ENCODE data around the gene BLACAT1.

The BLACAT1 gene

DNA sequence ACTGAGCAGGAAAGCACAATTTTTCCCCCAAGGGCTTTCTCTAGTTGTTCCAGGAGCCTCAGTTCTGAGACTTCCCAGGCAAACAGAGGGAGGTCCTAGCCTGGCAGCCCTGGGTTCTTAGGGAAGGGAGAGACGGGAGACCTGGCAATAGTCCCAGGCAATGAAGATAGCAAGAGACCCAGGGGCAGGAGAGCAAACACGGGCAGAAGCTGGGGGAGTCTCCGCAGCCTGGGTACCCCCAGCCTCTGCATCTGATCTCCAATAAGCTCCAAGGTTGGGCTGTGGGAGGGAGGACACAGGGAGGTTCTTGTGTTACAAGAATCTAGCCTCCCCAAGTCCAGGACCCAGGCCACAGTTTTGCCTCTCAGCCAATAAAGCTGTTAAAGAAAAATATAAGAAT is 2.4 kb downstream of the BLACAT1 start:
- no peak for DNase-seq (ENCODE audit: low read depth)

- no peak for DNase-seq (ENCODE audit: low read depth)
Observed at GRCh38 chr1:205452933-205453332, 2.9 kb downstream of the BLACAT1 start.

- no peak for DNase-seq (ENCODE audit: low read depth)
Observed at GRCh38 chr1:205452364-205452763, 3.5 kb downstream of the BLACAT1 start.

GRCh38 chr1:205451759-205452164 is 4.1 kb downstream of the BLACAT1 start:
- no peak for DNase-seq (ENCODE audit: low read depth)

GRCh38 chr1:205451202-205451601 is 4.6 kb downstream of the BLACAT1 start:
- no peak for DNase-seq (ENCODE audit: low read depth)

- no peak for DNase-seq (ENCODE audit: low read depth)
Observed at GRCh38 chr1:205450448-205450847, 5.4 kb downstream of the BLACAT1 start.

GRCh38 chr1:205449750-205450443 is 5.9 kb downstream of the BLACAT1 start:
- no peak for DNase-seq (ENCODE audit: low read depth)

GRCh38 chr1:205449254-205449749 is 6.5 kb downstream of the BLACAT1 start:
- DNase-seq (ENCODE audit: low read depth) = no peak

- no peak for DNase-seq (ENCODE audit: low read depth)
Observed at GRCh38 chr1:205448540-205449253, 7.1 kb downstream of the BLACAT1 start.

- DNase-seq (ENCODE audit: low read depth) = no peak
Observed at GRCh38 chr1:205447457-205448341, 8.1 kb downstream of the BLACAT1 start.

GRCh38 chr1:205446828-205447227 is 9.0 kb downstream of the BLACAT1 start:
- DNase-seq (ENCODE audit: low read depth) = no peak

GRCh38 chr1:205445646-205445935 is 10.3 kb downstream of the BLACAT1 start:
- DNase-seq (ENCODE audit: low read depth) = no peak

GRCh38 chr1:205444931-205445645 is 10.8 kb downstream of the BLACAT1 start:
- DNase-seq (ENCODE audit: low read depth) = no peak

GRCh38 chr1:205444300-205444930 is 11.4 kb downstream of the BLACAT1 start:
- DNase-seq (ENCODE audit: low read depth) = no peak

GRCh38 chr1:205443585-205444299 is 12.1 kb downstream of the BLACAT1 start:
- DNase-seq (ENCODE audit: low read depth) = no peak

GRCh38 chr1:205442051-205442725 is 13.7 kb downstream of the BLACAT1 start:
- DNase-seq (ENCODE audit: low read depth) = no peak

DNA sequence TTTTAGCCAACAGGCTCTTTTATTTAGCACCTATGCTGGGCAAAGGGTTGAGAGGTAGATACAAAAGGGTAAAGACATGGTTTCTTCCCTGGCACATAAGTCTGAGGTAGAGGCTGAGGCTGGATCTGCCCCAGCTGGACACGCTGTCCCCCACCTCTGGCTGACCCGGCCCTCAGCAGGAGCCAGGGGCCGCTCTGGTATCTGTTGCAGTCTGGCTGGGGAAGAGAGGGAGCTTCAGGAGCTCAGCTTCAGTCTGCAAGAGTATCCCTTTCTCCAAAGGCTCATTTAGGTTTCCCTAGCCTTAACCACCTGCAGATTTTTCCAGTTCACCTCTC is 14.2 kb downstream of the BLACAT1 start:
- DNase-seq (ENCODE audit: low read depth) = no peak

- no peak for DNase-seq (ENCODE audit: low read depth)
Observed at GRCh38 chr1:205441318-205441633, 14.6 kb downstream of the BLACAT1 start.

DNA sequence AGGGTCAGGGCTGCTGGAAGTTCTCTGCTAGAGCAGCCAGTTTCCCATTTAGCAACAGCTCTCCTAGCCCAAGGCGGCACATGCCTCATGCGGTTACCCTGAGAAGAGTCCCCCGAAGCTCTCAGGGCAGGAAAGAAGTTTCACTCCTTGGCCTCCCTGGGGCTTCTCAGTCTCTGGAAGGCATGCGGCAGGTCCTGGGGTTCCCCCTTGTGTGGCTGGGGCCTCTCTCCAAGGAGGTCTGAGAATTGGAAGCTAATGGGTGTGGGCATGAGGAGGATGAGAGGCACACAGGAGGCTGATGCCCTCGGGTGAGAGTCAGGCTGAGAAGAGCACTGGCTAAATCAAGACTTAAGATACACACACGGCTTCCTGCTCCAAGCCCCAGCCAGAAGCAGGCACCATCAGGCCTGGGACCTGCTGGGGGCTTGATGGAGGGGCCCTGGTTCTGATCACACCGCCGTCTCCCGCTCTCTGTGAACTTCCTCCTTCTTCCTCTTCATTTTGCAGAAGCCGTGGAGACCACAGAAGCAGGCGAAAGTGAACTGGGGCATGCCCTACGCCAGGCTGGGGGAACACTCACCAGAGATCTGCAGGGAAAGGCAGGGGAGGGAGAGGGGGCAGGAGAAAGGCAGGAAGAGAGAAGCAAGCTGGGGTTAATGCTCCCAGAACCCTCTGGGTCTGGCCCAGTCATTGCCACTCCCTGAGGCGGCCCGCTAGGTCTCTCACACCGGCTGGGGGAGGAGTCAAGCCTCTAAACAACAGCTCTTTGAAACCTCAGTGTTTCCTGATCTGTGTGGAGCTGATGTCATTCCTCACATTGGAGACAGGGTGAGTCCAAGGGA is 15.1 kb downstream of the BLACAT1 start:
- peak; percentile 57 for DNase-seq (ENCODE audit: low read depth)

DNA sequence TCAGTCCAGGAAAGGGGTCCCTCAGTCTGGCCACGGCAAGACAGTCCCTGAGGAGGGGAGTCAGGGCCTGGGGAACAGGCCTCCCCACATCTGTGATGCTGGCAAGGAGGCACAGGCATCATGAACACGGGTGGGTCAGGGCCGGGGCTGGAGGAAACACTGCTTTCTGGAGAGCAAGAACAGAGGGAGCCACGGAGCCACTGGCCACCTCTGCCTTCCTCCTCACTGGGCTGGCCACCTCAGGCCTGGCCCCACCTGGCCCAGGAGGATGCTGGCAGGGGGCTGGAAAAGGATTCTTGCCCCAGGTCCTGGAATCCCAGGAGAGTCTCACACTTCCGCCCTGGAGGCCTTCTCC is 15.7 kb downstream of the BLACAT1 start:
- no peak for DNase-seq (ENCODE audit: low read depth)
